Caco-2 (cell line): ENCODE measurements around the gene CST7. TPM values are rescaled to one million over a fixed set of nuclear protein-coding genes. Genes with fewer than 3 reads are reported as not detected.

Experiments
- BruUV-seq: library from RNA; stranded (reverse); fragments of 400-500 nt; replicated peaks from 2 replicates; lab custom pipeline; 2021; lab: Mats Ljungman, UMichigan
- CTCF ChIA-PET: fragments of 300-600 bp; sonication (Branson Sonifier 250); formaldehyde crosslinking; loops from one replicate; lab custom pipeline; 2022; ENCODE audit warnings: antibody characterized with exemption; lab: Charles Lee
- POLR2A ChIA-PET: fragments of 300-600 bp; sonication (Branson Sonifier 250); formaldehyde crosslinking; loops from one replicate; lab custom pipeline; 2022; ENCODE audit warnings: antibody characterized with exemption; lab: Charles Lee
- DNase-seq, 2 experiments: peaks; one replicate each; pipeline versions ENCODE4 v3.0.0 to v3.0.0-alpha.2; 2020 to 2022
- H3K27me3 ChIP-seq: replicated peaks from 2 replicates; pipeline ENCODE4 v1.6.0; 2011; ENCODE audit warnings: low read length; ENCODE audit not compliant: control insufficient read depth, insufficient read depth
- H3K36me3 ChIP-seq: 2 replicates; pipeline ENCODE4 v1.5.1; 2011; ENCODE audit warnings: low read length; ENCODE audit not compliant: control insufficient read depth, insufficient read depth
- H3K4me1 ChIP-seq: fragments of 250-450 bp; sonication (Bioruptor Pico); 2 replicates; pipeline ENCODE4 v1.5.1; 2020; ENCODE audit warnings: mild to moderate bottlenecking
- H3K4me3 ChIP-seq: 2 replicates; pipeline ENCODE4 v1.5.1; 2011; ENCODE audit warnings: low read depth, mild to moderate bottlenecking, control low read depth, low read length
- H3K9me3 ChIP-seq: fragments of 250-450 bp; sonication (Bioruptor Pico); 2 replicates; pipeline ENCODE4 v1.5.1; 2020; ENCODE audit warnings: mild to moderate bottlenecking, moderate library complexity
- H3K27ac Mint-ChIP-seq: one replicate; pipeline ENCODE4 v1.8.0; 2022; ENCODE audit warnings: mixed read lengths; ENCODE audit not compliant: unreplicated experiment
- H3K27me3 Mint-ChIP-seq: one replicate; pipeline ENCODE4 v1.8.0; 2022; ENCODE audit warnings: mixed read lengths; ENCODE audit not compliant: insufficient read depth, unreplicated experiment
- H3K36me3 Mint-ChIP-seq: one replicate; pipeline ENCODE4 v1.8.0; 2022; ENCODE audit warnings: mild to moderate bottlenecking, mixed read lengths; ENCODE audit not compliant: insufficient read depth, unreplicated experiment
- H3K4me1 Mint-ChIP-seq: one replicate; pipeline ENCODE4 v1.8.0; 2022; ENCODE audit warnings: low read depth, mixed read lengths; ENCODE audit not compliant: unreplicated experiment
- H3K4me3 Mint-ChIP-seq: one replicate; pipeline ENCODE4 v1.8.0; 2022; ENCODE audit warnings: mild to moderate bottlenecking, moderate library complexity, mixed read lengths; ENCODE audit not compliant: unreplicated experiment
- H3K9me3 Mint-ChIP-seq: one replicate; pipeline ENCODE4 v1.8.0; 2022; ENCODE audit warnings: mixed read lengths; ENCODE audit not compliant: unreplicated experiment
- intact Hi-C: fragments of 100-400 bp; cut with micrococcal nuclease; formaldehyde crosslinking; loops from one replicate; pipeline ENCODE4 v1.10.0; 2022; ENCODE audit not compliant: unreplicated experiment
- total RNA-seq: library from RNA; stranded (reverse); gene quantifications from 2 replicates; pipeline ENCODE4 v1.2.3, GENCODE V29; 2022
- TF ChIP-seq, protein P1 (sequence below), 2 experiments: fragments of 200-600 bp in 1 of 2; IDR thresholded peaks; 1 replicate in 1 of 2; 2 replicates in 1 of 2; pipeline versions ENCODE4 v1.5.1 to v1.8.0; 2011 to 2022; ENCODE audit warnings: antibody characterized with exemption in 1 of 2, control low read depth in 1 of 2, inconsistent platforms in 1 of 2, low read depth in 1 of 2, low read length in 1 of 2, mild to moderate bottlenecking in 1 of 2, moderate library complexity in 1 of 2; ENCODE audit not compliant: insufficient read depth in 1 of 2, severe bottlenecking in 1 of 2, unreplicated experiment in 1 of 2

CST7 gene
- total RNA-seq, 1 experiment from 2014 or later: not detected

DNA sequence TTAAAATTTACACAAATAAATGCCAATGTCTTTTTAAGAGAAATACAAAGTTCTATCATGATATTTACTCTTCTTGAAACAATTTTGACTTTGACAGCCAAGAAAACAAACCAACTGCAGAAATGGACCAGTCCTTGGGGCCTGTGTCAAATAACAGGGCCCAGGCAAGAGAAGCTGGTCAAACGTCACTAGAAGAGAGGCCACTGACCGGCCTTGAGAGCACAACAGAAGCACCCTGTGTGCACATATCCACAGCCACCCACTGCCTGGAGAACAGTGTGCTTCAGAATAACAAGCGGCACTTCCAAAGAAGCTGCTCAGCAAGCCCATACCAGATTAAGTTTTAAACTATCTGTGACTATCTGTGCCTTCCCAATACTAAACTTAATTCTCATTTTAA lies 28.7 kb downstream of the CST7 start:
- Histone ChIP-seq H3K27me3 (no peaks in the 10 kb centered on the region), H3K4me1 (no peaks in the 10 kb centered on the region), H3K9me3 (0 out of 2 replicates have a peak, but pooled peaks cover 3% of the 10 kb centered on the region), H3K4me3 (no peak overlapping the region), H3K36me3 (peaks cover 7% of the 10 kb centered on the region)
- ChIA-PET POLR2A (no interaction called here), CTCF (no interaction called here)
- H3K9me3 Mint-ChIP-seq: peaks cover 34% of the 10 kb centered on the region
- H3K27ac Mint-ChIP-seq: no peak overlapping the region
- no peak for DNase-seq
- H3K27me3 Mint-ChIP-seq: no peaks in the 10 kb centered on the region
- intact Hi-C loops: no loop called here
- no TSS peak for BruUV-seq
- TF ChIP-seq, protein P1, sequence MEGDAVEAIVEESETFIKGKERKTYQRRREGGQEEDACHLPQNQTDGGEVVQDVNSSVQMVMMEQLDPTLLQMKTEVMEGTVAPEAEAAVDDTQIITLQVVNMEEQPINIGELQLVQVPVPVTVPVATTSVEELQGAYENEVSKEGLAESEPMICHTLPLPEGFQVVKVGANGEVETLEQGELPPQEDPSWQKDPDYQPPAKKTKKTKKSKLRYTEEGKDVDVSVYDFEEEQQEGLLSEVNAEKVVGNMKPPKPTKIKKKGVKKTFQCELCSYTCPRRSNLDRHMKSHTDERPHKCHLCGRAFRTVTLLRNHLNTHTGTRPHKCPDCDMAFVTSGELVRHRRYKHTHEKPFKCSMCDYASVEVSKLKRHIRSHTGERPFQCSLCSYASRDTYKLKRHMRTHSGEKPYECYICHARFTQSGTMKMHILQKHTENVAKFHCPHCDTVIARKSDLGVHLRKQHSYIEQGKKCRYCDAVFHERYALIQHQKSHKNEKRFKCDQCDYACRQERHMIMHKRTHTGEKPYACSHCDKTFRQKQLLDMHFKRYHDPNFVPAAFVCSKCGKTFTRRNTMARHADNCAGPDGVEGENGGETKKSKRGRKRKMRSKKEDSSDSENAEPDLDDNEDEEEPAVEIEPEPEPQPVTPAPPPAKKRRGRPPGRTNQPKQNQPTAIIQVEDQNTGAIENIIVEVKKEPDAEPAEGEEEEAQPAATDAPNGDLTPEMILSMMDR (IDR thresholded peaks at IDR 0.05; ENCODE audit: insufficient read depth in 1 of 2, low read depth in 1 of 2, low read length in 1 of 2, severe bottlenecking in 1 of 2, unreplicated experiment in 1 of 2): no peak
- H3K4me1 Mint-ChIP-seq: no peaks in the 10 kb centered on the region
- no peak overlapping the region for H3K4me3 Mint-ChIP-seq
- peaks cover 51% of the 10 kb centered on the region for H3K36me3 Mint-ChIP-seq

DNA sequence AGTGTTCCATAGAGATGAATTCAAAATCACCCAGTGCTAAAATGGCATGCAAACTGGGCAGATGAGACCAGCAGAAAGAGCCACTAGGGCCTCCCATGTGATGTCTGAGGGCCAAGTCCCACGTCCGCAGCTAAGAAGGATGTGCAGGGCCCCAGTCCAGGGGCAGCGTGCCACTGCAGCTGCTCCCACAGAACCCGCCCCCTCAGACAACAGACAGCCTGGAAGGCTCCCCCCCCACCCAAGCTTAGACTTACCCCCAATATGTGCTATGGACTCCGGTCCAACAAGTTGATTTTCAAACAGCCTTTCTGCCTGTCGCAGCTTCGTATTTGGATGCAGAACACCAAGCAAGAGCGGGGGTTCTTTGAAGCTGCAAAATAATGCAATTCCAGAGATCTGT lies 29.4 kb downstream of the CST7 start:
- H3K36me3 Mint-ChIP-seq: peaks cover 51% of the 10 kb centered on the region
- Histone ChIP-seq H3K36me3 (peaks cover 7% of the 10 kb centered on the region), H3K9me3 (0 out of 2 replicates have a peak, but pooled peaks cover 3% of the 10 kb centered on the region), H3K27me3 (no peaks in the 10 kb centered on the region), H3K4me3 (no peak overlapping the region), H3K4me1 (no peaks in the 10 kb centered on the region)
- no TSS peak for BruUV-seq
- no peaks in the 10 kb centered on the region for H3K4me1 Mint-ChIP-seq
- ChIA-PET POLR2A (no interaction called here), CTCF (interaction anchor here (0.6 kb wide), 1 partner anchor 40 kb away, joined by 3 read pairs; no protein-coding TSS in a partner anchor)
- intact Hi-C loops: no loop called here
- H3K4me3 Mint-ChIP-seq: no peak overlapping the region
- TF ChIP-seq, protein P1 (IDR thresholded peaks at IDR 0.05; ENCODE audit: insufficient read depth in 1 of 2, low read depth in 1 of 2, low read length in 1 of 2, severe bottlenecking in 1 of 2, unreplicated experiment in 1 of 2): no peak
- peaks cover 34% of the 10 kb centered on the region for H3K9me3 Mint-ChIP-seq
- H3K27me3 Mint-ChIP-seq: no peaks in the 10 kb centered on the region
- no peak overlapping the region for H3K27ac Mint-ChIP-seq
- no peak for DNase-seq

DNA sequence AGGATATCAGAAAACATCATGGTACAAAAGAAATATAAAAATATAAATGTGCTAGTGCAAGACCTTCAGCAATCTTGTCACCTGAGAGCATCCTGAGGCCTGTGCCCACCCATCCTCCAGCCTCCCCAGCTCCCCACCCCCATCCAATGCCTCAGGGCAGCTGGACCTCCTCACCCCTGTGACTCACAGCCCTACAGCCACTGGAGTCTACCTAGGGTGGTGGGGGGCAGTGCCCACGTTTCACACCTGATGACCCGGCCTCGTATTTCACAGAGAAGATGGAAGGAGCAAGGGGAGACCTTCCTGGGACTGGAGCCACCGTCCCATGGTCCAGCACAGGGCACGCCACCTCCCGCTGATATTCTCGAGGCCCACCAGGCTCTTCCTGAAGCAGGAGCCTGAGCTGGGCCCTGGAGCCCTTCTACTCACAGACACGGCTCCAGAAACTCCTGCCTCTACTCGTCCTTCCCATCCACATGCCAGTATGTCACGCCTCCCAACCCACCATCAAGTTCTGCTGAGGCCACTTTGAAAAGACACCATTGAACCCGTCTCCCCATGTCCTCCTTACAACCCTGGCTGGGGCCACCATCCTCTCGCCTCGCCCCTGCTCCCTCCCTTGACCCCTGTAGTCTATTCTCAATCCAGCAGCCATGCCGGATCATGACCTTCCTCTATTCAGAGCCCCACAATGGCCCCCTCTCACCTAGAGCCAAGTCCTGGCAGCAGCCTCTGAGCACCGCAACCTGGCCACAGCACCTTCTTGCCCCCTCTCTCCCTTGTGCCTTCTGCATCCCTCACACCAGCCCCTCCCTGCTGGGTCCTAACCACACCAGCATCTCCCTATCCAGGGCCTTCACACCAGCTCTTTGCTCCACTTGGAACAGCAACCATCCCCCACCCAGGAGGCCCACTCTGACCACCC lies 30.2 kb downstream of the CST7 start:
- no peaks in the 10 kb centered on the region for H3K27me3 Mint-ChIP-seq
- Histone ChIP-seq H3K9me3 (0 out of 2 replicates have a peak, but pooled peaks cover 3% of the 10 kb centered on the region), H3K27me3 (no peaks in the 10 kb centered on the region), H3K4me1 (no peaks in the 10 kb centered on the region), H3K36me3 (peaks cover 7% of the 10 kb centered on the region), H3K4me3 (no peak overlapping the region)
- POLR2A ChIA-PET: no interaction called here
- intact Hi-C loops: no loop called here
- BruUV-seq: no TSS peak
- H3K27ac Mint-ChIP-seq: peak overlapping the region; percentile 56
- H3K9me3 Mint-ChIP-seq: peaks cover 34% of the 10 kb centered on the region
- no peak for DNase-seq
- H3K4me1 Mint-ChIP-seq: no peaks in the 10 kb centered on the region
- peaks cover 49% of the 10 kb centered on the region for H3K36me3 Mint-ChIP-seq
- no peak overlapping the region for H3K4me3 Mint-ChIP-seq
- CTCF ChIA-PET: interaction anchor here (0.6 kb wide), 1 partner anchor 40 kb away, joined by 3 read pairs; no protein-coding TSS in a partner anchor
- TF ChIP-seq, protein P1 (IDR thresholded peaks at IDR 0.05; ENCODE audit: insufficient read depth in 1 of 2, low read depth in 1 of 2, low read length in 1 of 2, severe bottlenecking in 1 of 2, unreplicated experiment in 1 of 2): no peak
